CD8-positive, alpha-beta memory T cell (primary cell): ENCODE measurements around the gene CLDN14. TPM values are rescaled to one million over a fixed set of nuclear protein-coding genes. Genes with fewer than 3 reads are reported as not detected.

Source experiments
- CTCF ChIA-PET: fragments of 350-600 bp; sonication (Branson Sonifier 250); formaldehyde crosslinking; loops from one replicate; lab custom pipeline; 2021; ENCODE audit warnings: antibody characterized with exemption; lab: Charles Lee
- POLR2A ChIA-PET: fragments of 350-600 bp; sonication (Branson Sonifier 250); formaldehyde crosslinking; loops from one replicate; lab custom pipeline; 2021; ENCODE audit warnings: antibody characterized with exemption; lab: Charles Lee
- DNase-seq, 5 donors: peaks; one replicate each; pipeline versions ENCODE4 v3.0.0 to v3.0.0-alpha.2; 2020 to 2022; ENCODE audit warnings: mixed read lengths in 1 of 5
- H3K27ac ChIP-seq: one replicate; pipeline ENCODE4 v1.7.0; 2013; ENCODE audit warnings: low read depth, mild to moderate bottlenecking, low read length, moderate library complexity
- H3K27me3 ChIP-seq: 2 replicates; pipeline ENCODE4 v1.7.0; 2013; ENCODE audit warnings: low read length, mild to moderate bottlenecking; ENCODE audit not compliant: insufficient read depth, poor library complexity, severe bottlenecking
- H3K36me3 ChIP-seq: 2 replicates; pipeline ENCODE4 v1.7.0; 2013; ENCODE audit warnings: mild to moderate bottlenecking, low read length, moderate library complexity; ENCODE audit not compliant: insufficient read depth
- H3K4me1 ChIP-seq: 2 replicates; pipeline ENCODE4 v1.7.0; 2013; ENCODE audit warnings: mild to moderate bottlenecking, low read length, moderate library complexity; ENCODE audit not compliant: insufficient read depth
- H3K4me3 ChIP-seq: 2 replicates; pipeline ENCODE4 v1.7.0; 2013; ENCODE audit warnings: mild to moderate bottlenecking, low read length
- H3K9me3 ChIP-seq: 2 replicates; pipeline ENCODE4 v1.7.0; 2013; ENCODE audit warnings: mild to moderate bottlenecking, low read length
- H3K27ac Mint-ChIP-seq, 8 donors: one replicate each; pipeline ENCODE4 v1.8.0; 2020 to 2021; ENCODE audit warnings: mixed read lengths in 8 of 8, mild to moderate bottlenecking in 6 of 8, inconsistent platforms in 3 of 8, moderate library complexity in 3 of 8
- H3K27me3 Mint-ChIP-seq, 2 donors: one replicate each; pipeline ENCODE4 v1.8.0; 2020 to 2021; ENCODE audit warnings: mixed read lengths in 2 of 2, mild to moderate bottlenecking in 1 of 2, moderate library complexity in 1 of 2
- H3K36me3 Mint-ChIP-seq, 3 donors: one replicate each; pipeline ENCODE4 v1.8.0; 2020 to 2021; ENCODE audit warnings: mixed read lengths in 3 of 3, inconsistent platforms in 1 of 3, mild to moderate bottlenecking in 1 of 3
- H3K4me1 Mint-ChIP-seq, 3 donors: one replicate each; pipeline ENCODE4 v1.8.0; 2020 to 2021; ENCODE audit warnings: mixed read lengths in 3 of 3, inconsistent platforms in 1 of 3, mild to moderate bottlenecking in 1 of 3
- H3K4me3 Mint-ChIP-seq, 7 donors: one replicate each; pipeline ENCODE4 v1.8.0; 2020 to 2021; ENCODE audit warnings: mixed read lengths in 7 of 7, mild to moderate bottlenecking in 6 of 7, moderate library complexity in 4 of 7, inconsistent platforms in 2 of 7
- H3K9me3 Mint-ChIP-seq, 5 donors: one replicate each; pipeline ENCODE4 v1.8.0; 2020 to 2022; ENCODE audit warnings: mixed read lengths in 5 of 5, mild to moderate bottlenecking in 3 of 5, moderate library complexity in 2 of 5, inconsistent platforms in 1 of 5
- polyA plus RNA-seq: library from polyadenylated mRNA; unstranded; fragments of 300-500 nt; fragmentation: Illumina TruSeq; gene quantifications from one replicate; pipeline ENCODE4 v1.2.3, GENCODE V29; 2021
- total RNA-seq, 2 experiments: library from RNA; stranded (reverse); gene quantifications; one replicate each; pipeline ENCODE4 v1.2.3, GENCODE V29; 2021

CLDN14 gene
- total and polyA plus RNA-seq, 3 experiments from 2014 or later: not detected

DNA sequence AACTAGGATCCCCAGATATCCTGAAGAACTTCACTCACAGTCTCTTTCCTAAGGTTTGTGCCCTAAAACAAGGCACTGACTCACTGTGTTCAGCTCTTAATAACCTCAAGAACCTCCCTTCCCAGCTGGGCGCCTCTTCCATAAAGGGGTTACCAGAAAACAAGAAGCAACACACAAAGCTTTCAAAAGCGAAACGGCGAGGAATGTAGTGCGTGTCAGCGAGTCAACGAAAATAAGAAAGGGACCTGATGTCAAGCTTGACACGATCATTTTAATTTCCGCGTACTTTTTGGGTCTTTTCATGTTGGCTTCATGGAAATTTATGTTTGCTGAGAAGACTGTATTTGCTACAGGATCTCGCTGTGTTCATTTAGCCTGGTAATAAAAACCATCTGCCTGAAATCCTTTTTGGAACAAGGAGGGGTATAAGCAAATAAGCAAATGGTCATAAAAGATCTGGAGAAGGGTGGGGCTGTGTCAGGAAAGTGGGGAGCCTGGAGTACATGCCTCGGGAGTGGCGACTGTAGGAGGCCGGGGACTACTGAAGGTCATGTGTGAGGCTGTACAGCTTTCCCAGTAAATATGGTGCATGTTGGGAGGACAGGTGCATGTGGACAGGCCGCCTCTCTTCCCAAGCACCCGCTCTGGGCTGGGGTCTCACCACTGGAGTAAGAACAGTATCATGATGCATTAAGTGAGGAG lies 11.4 kb upstream of the CLDN14 start:
- CTCF ChIA-PET: no interaction called here
- Mint-ChIP-seq H3K27me3 (peaks cover 3 to 23% of the 10 kb centered on the region in 2 donors), H3K4me3 (no peak overlapping the region), H3K4me1 (no peaks in the 10 kb centered on the region), H3K27ac (no peak overlapping the region), H3K9me3 (peaks cover 0 to 4% (median 0%) of the 10 kb centered on the region in 5 donors), H3K36me3 (no peaks in the 10 kb centered on the region)
- POLR2A ChIA-PET: no interaction called here
- no peak for DNase-seq
- H3K4me3 ChIP-seq: no peak overlapping the region
- H3K27ac ChIP-seq: no peak overlapping the region
- H3K9me3 ChIP-seq: no peaks in the 10 kb centered on the region
- H3K27me3 ChIP-seq: no peaks in the 10 kb centered on the region
- no peaks in the 10 kb centered on the region for H3K4me1 ChIP-seq
- H3K36me3 ChIP-seq: no peaks in the 10 kb centered on the region

DNA sequence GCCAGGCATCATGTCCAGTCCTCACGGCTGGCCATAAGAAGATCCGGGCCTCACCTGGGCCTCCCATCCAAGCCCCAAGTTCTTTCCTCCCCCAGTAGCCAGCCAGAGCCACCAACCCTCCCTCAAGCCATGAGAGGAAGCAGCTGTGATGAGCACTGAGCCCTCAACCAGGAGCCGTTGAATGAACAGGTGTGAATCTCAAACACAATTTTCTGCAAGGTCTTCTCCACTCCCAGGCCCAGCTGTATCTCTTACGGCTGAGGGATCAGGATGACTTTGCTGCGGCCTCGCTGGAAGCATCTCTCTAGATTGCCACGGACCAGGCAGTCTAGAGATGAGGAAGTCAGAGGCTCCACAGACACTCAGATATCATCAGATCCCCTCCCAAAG lies 9.8 kb upstream of the CLDN14 start:
- H3K4me1 ChIP-seq: no peaks in the 10 kb centered on the region
- no peak overlapping the region for H3K27ac ChIP-seq
- ChIA-PET POLR2A (no interaction called here), CTCF (no interaction called here)
- H3K4me1 Mint-ChIP-seq: no peaks in the 10 kb centered on the region
- H3K9me3 ChIP-seq: no peaks in the 10 kb centered on the region
- H3K9me3 Mint-ChIP-seq: no peaks in the 10 kb centered on the region
- no peak overlapping the region for H3K4me3 Mint-ChIP-seq
- peaks cover 8 to 29% of the 10 kb centered on the region in 2 donors for H3K27me3 Mint-ChIP-seq
- no peaks in the 10 kb centered on the region for H3K27me3 ChIP-seq
- H3K36me3 ChIP-seq: no peaks in the 10 kb centered on the region
- no peak overlapping the region for H3K27ac Mint-ChIP-seq
- no peak overlapping the region for H3K4me3 ChIP-seq
- H3K36me3 Mint-ChIP-seq: no peaks in the 10 kb centered on the region
- no peak for DNase-seq

DNA sequence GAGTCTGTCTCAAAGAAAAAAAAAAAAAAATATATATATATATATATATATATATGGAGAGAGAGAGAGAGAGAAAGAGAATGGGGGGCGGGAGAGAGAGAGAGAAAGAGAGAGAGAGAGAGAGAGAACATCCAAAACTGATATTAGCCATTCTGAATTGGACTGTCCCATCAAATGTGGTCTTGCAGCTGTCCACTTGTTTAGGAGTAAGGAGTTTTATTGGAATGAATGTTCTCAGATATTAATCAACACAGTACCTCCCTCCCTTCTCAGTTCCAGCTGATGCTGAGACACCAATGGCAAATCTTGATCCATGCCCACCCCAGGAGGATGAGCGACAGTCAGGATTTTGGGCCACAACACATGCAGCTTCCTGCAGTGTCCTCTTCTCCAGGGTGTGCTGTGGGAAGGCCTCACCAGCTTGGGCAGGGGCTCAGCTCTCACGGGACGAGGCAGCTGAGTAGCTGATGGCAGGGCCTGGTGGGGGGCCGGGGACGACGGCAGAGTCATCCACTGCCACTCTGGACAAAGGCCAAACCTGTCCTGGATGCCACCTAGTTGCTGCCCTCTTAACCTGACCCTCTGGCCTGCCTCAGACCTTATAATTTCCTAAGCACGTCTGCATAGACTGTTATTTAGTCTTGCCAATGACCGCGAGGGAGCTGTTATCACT lies 9.3 kb upstream of the CLDN14 start:
- no peaks in the 10 kb centered on the region for H3K36me3 Mint-ChIP-seq
- DNase-seq: no peak
- no peaks in the 10 kb centered on the region for H3K9me3 ChIP-seq
- H3K27me3 Mint-ChIP-seq: peaks cover 8 to 29% of the 10 kb centered on the region in 2 donors
- no peak overlapping the region for H3K27ac ChIP-seq
- ChIA-PET POLR2A (no interaction called here), CTCF (no interaction called here)
- H3K4me3 ChIP-seq: no peak overlapping the region
- no peaks in the 10 kb centered on the region for H3K36me3 ChIP-seq
- no peak overlapping the region for H3K27ac Mint-ChIP-seq
- no peaks in the 10 kb centered on the region for H3K9me3 Mint-ChIP-seq
- no peaks in the 10 kb centered on the region for H3K4me1 ChIP-seq
- H3K27me3 ChIP-seq: no peaks in the 10 kb centered on the region
- no peak overlapping the region for H3K4me3 Mint-ChIP-seq
- H3K4me1 Mint-ChIP-seq: no peaks in the 10 kb centered on the region

DNA sequence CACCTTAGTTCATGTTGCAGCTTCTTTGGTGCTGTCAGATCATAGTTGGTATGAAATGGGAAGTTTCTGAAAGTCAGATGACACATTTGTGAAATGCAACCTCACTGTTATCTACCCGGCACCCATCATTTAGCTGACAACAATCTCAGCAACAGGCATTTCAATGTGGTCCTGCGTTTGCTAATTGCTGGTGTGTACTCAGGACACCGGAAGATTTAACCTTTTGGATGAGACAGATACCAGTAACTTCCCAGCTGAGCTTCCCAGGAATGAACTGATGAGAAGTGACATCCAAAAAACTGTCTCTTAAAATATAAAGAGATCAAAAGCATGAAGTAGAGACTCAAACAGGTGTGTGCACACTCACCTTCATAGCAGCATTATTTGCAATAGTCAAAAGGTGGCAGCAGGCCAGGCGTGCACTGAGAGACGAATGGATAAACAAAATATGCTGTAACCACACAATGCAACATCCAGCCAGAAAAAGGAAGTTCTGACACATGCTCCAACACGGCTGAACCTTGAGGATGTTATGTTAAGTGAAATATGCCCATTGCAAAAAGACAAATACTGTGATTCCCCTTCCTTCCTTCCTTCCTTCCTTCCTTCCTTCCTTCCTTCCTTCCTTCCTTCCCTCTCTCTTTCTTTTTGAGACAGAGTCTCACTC lies 7.9 kb upstream of the CLDN14 start:
- H3K9me3 ChIP-seq: no peaks in the 10 kb centered on the region
- no peaks in the 10 kb centered on the region for H3K4me1 Mint-ChIP-seq
- no peaks in the 10 kb centered on the region for H3K36me3 Mint-ChIP-seq
- ChIA-PET POLR2A (no interaction called here), CTCF (no interaction called here)
- DNase-seq: no peak
- H3K27me3 Mint-ChIP-seq: peaks cover 8 to 32% of the 10 kb centered on the region in 2 donors
- no peaks in the 10 kb centered on the region for H3K36me3 ChIP-seq
- H3K4me1 ChIP-seq: no peaks in the 10 kb centered on the region
- H3K27me3 ChIP-seq: no peaks in the 10 kb centered on the region
- no peak overlapping the region for H3K27ac Mint-ChIP-seq
- no peak overlapping the region for H3K4me3 Mint-ChIP-seq
- H3K9me3 Mint-ChIP-seq: no peaks in the 10 kb centered on the region
- no peak overlapping the region for H3K4me3 ChIP-seq
- no peak overlapping the region for H3K27ac ChIP-seq

DNA sequence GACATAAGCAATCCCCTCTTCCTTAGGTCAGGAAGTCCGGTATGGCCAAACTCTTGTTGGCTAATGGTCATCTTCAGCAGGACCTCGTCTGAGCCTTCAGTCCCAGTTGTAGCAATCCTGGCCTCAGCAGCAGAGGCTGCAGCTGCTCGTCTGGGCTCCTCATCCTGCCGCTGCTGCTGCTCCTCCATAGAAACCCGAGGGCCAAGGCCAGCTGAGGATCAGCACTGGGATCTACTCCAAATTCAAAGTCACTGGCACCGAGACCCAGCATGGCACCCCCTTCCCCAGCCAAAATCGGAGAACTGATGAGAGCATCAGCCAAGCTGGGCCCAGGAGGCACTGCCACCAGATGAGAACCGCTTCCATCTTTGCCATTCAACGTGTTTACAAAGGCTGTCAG lies 6.3 kb upstream of the CLDN14 start:
- Histone ChIP-seq H3K9me3 (no peaks in the 10 kb centered on the region), H3K36me3 (no peaks in the 10 kb centered on the region), H3K4me1 (no peaks in the 10 kb centered on the region), H3K27ac (no peak overlapping the region), H3K27me3 (no peaks in the 10 kb centered on the region), H3K4me3 (no peak overlapping the region)
- no peak overlapping the region for H3K4me3 Mint-ChIP-seq
- no peaks in the 10 kb centered on the region for H3K36me3 Mint-ChIP-seq
- no peaks in the 10 kb centered on the region for H3K4me1 Mint-ChIP-seq
- no peaks in the 10 kb centered on the region for H3K9me3 Mint-ChIP-seq
- ChIA-PET POLR2A (no interaction called here), CTCF (no interaction called here)
- peaks cover 11 to 29% of the 10 kb centered on the region in 2 donors for H3K27me3 Mint-ChIP-seq
- H3K27ac Mint-ChIP-seq: no peak overlapping the region
- no peak for DNase-seq

DNA sequence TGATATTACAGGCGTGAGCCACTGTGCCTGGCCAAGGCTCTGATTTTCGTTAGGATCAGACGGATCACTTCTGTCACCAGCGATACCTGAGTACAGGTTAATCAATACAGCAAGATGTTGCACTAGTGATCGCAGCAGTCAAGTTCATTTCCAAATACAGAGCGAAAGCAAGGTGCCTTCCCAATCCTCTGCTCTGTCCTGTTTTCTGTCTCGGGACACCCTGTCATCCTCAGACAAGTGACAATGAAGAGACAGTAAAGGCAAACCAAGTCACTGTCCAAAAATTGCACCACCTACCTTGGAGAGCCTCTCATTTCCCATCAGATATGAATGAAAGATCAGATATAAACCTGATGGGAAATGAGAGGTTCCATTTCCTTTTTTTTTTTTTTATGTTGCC lies 5.6 kb upstream of the CLDN14 start:
- Histone ChIP-seq H3K9me3 (no peaks in the 10 kb centered on the region), H3K27me3 (no peaks in the 10 kb centered on the region), H3K36me3 (no peaks in the 10 kb centered on the region), H3K27ac (no peak overlapping the region), H3K4me3 (no peak overlapping the region), H3K4me1 (no peaks in the 10 kb centered on the region)
- no peaks in the 10 kb centered on the region for H3K36me3 Mint-ChIP-seq
- CTCF ChIA-PET: no interaction called here
- H3K27ac Mint-ChIP-seq: no peak overlapping the region
- no peaks in the 10 kb centered on the region for H3K9me3 Mint-ChIP-seq
- H3K27me3 Mint-ChIP-seq: peaks cover 10 to 25% of the 10 kb centered on the region in 2 donors
- H3K4me1 Mint-ChIP-seq: no peaks in the 10 kb centered on the region
- DNase-seq: no peak
- no peak overlapping the region for H3K4me3 Mint-ChIP-seq
- POLR2A ChIA-PET: no interaction called here

DNA sequence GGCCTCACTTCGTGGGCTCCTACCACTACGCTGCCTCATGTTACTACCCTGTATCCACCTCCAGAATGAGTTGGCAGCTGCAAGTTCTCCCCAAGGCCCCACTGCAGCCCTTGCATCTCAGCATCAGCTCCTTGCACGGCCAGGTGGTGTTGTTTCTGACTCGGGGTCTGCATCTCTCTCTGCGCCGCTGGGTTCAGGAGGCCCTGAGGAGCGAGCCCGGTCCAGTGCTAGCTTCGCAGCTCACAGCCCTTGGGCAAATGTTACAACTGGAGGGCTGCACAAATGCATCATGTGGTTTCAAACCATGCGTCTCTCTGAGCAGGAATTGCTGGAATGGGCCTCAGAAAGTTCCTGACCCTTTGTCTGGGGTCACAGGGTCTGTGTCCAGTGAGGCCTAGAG lies 3.2 kb upstream of the CLDN14 start:
- H3K36me3 ChIP-seq: no peaks in the 10 kb centered on the region
- Mint-ChIP-seq H3K27me3 (peaks cover 10 to 27% of the 10 kb centered on the region in 2 donors), H3K4me3 (no peak overlapping the region), H3K27ac (no peak overlapping the region), H3K9me3 (no peaks in the 10 kb centered on the region), H3K4me1 (no peaks in the 10 kb centered on the region), H3K36me3 (no peaks in the 10 kb centered on the region)
- no peaks in the 10 kb centered on the region for H3K9me3 ChIP-seq
- CTCF ChIA-PET: no interaction called here
- H3K4me3 ChIP-seq: no peak overlapping the region
- POLR2A ChIA-PET: no interaction called here
- H3K27ac ChIP-seq: no peak overlapping the region
- no peak for DNase-seq
- H3K27me3 ChIP-seq: no peaks in the 10 kb centered on the region
- H3K4me1 ChIP-seq: no peaks in the 10 kb centered on the region

DNA sequence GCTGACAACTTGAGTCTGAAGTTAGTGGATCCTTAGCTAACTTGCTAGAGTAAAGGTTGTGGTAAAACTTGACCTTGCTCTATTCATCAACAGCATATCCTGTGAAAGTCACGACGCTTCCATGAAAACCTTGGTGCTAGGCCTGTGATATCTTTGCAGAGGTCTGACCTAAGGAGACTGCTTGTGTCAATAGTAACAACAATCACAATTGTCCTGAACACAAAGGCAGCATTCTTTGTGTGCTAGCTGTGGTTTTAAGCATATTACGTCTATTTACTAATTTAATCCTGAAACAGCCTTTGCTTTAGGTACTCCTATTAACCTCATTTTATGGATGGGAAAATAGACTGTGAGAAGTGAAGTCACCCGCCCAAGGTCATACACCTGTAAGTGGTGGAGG lies 2.8 kb upstream of the CLDN14 start:
- no peaks in the 10 kb centered on the region for H3K9me3 Mint-ChIP-seq
- CTCF ChIA-PET: interaction anchor here (0.8 kb wide), 1 partner anchor 12 kb away, joined by 3 read pairs; no protein-coding TSS in a partner anchor
- Histone ChIP-seq H3K27ac (no peak overlapping the region), H3K4me3 (no peak overlapping the region), H3K27me3 (no peaks in the 10 kb centered on the region), H3K9me3 (no peaks in the 10 kb centered on the region), H3K36me3 (no peaks in the 10 kb centered on the region), H3K4me1 (no peaks in the 10 kb centered on the region)
- H3K27me3 Mint-ChIP-seq: peaks cover 10 to 25% of the 10 kb centered on the region in 2 donors
- no peaks in the 10 kb centered on the region for H3K36me3 Mint-ChIP-seq
- H3K4me3 Mint-ChIP-seq: no peak overlapping the region
- no peak for DNase-seq
- no peak overlapping the region for H3K27ac Mint-ChIP-seq
- POLR2A ChIA-PET: no interaction called here
- no peaks in the 10 kb centered on the region for H3K4me1 Mint-ChIP-seq
